ENCODE data around the gene SMG9.

DNA sequence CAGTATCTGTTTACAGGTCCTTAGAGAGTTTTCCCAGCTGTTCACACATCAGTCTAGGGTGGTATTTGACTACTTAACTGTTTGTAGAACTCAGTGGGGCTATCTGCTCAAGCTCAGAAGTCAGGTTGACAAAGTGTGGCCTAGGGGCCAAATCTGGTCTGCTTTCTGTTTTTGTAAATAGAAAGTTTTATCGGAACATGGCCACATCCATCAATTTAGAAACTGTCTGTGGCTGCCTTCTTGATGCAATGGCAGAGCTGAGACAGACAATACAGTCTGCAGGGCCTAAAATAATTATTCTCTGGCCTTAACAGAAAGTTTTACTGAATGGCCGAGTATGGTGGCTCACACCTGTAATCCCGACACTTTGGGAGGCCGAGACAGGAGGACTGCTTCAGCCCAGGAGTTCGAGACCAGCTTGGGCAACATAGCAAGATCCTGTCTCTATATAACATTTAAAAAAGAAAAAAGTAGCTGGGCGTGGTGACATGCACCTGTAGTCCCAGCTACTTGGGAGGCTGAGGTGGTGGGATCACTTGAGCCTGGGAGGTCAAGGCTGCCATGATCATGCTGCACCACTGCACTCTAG lies 2.4 kb downstream of the SMG9 start:
- TF ChIP-seq, protein P1, sequence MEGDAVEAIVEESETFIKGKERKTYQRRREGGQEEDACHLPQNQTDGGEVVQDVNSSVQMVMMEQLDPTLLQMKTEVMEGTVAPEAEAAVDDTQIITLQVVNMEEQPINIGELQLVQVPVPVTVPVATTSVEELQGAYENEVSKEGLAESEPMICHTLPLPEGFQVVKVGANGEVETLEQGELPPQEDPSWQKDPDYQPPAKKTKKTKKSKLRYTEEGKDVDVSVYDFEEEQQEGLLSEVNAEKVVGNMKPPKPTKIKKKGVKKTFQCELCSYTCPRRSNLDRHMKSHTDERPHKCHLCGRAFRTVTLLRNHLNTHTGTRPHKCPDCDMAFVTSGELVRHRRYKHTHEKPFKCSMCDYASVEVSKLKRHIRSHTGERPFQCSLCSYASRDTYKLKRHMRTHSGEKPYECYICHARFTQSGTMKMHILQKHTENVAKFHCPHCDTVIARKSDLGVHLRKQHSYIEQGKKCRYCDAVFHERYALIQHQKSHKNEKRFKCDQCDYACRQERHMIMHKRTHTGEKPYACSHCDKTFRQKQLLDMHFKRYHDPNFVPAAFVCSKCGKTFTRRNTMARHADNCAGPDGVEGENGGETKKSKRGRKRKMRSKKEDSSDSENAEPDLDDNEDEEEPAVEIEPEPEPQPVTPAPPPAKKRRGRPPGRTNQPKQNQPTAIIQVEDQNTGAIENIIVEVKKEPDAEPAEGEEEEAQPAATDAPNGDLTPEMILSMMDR (conservative IDR thresholded peaks at IDR 0.05; ENCODE audit: low read depth, low read length), result no peak
- no peak for TF ChIP-seq EZH2 (IDR thresholded peaks at IDR 0.05; ENCODE audit: borderline replicate concordance, low read depth, low read length, poor library complexity, severe bottlenecking)
